ENCODE data around the gene ME2. TPM values are rescaled to one million over a fixed set of nuclear protein-coding genes. Genes with fewer than 3 reads are reported as not detected.

ME2 gene
- total and polyA plus RNA-seq, 7 donors = 40.2 to 75.1 (median 60.1) TPM

GRCh38 chr18:50956116-50956515, 77.2 kb downstream of the ME2 start:
- 95% methylated on average over 3 of the region's 3 CpGs for WGBS, 2 donors

GRCh38 chr18:50961974-50962373, 83.1 kb downstream of the ME2 start:
- intact Hi-C loops (cut with DNase I) = no loop called here
- no peak overlapping the region for H3K4me3 ChIP-seq
- no peak for DNase-seq
- peaks cover 0 to 10% (median 7%) of the 10 kb centered on the region in 4 donors for H3K9me3 ChIP-seq
- no peaks in the 10 kb centered on the region for H3K36me3 ChIP-seq
- 74 to 81% methylated on average over 1 of the region's 1 CpG for WGBS, 2 donors
- no peak for TF ChIP-seq CTCF (IDR thresholded peaks at IDR 0.05)
- TF ChIP-seq EP300 (IDR thresholded peaks at IDR 0.05) = no peak
- no peak for TF ChIP-seq POLR2A (IDR thresholded peaks at IDR 0.05)
- no peak for TF ChIP-seq POLR2AphosphoS5 (IDR thresholded peaks at IDR 0.05)
- H3K4me1 ChIP-seq = no peaks in the 10 kb centered on the region
- no peaks in the 10 kb centered on the region for H3K27me3 ChIP-seq
- no peak overlapping the region for H3K27ac ChIP-seq

More at GRCh38 chr18:50956116-50956515, 77.2 kb downstream of the ME2 start:
- no peak overlapping the region for H3K27ac ChIP-seq
- H3K36me3 ChIP-seq = no peaks in the 10 kb centered on the region
- DNase-seq = no peak
- intact Hi-C loops (cut with DNase I) = no loop called here
- peaks cover 0 to 2% (median under 1%) of the 10 kb centered on the region in 4 donors for H3K9me3 ChIP-seq
- H3K4me1 ChIP-seq = no peaks in the 10 kb centered on the region
- no peak overlapping the region for H3K4me3 ChIP-seq
- TF ChIP-seq POLR2AphosphoS5 (IDR thresholded peaks at IDR 0.05) = no peak
- no peak for TF ChIP-seq CTCF (IDR thresholded peaks at IDR 0.05)
- no peak for TF ChIP-seq POLR2A (IDR thresholded peaks at IDR 0.05)
- TF ChIP-seq EP300 (IDR thresholded peaks at IDR 0.05) = no peak
- no peaks in the 10 kb centered on the region for H3K27me3 ChIP-seq

- Histone ChIP-seq H3K4me1 (peaks cover 0 to 24% (median 17%) of the 10 kb centered on the region in 4 donors), H3K9me3 (no peaks in the 10 kb centered on the region), H3K4me3 (peak within 1 kb of the TSS; percentile 73 to 99 (median 84)), H3K36me3 (no peaks in the 10 kb centered on the region), H3K27ac (peak within 1 kb of the TSS; percentile 97 to 100 (median 99)), H3K27me3 (no peaks in the 10 kb centered on the region)
- peak; percentile 89 for DNase-seq
- 0 to 1% methylated on average over 84 of the region's 84 CpGs for WGBS, 2 donors
- TF ChIP-seq CTCF (IDR thresholded peaks at IDR 0.05) (no peak), POLR2A (IDR thresholded peaks at IDR 0.05) (peak in 1 of 2 donors; percentile 57), EP300 (IDR thresholded peaks at IDR 0.05) (no peak), POLR2AphosphoS5 (IDR thresholded peaks at IDR 0.05) (peak; percentile 75 to 96 (median 88))
- intact Hi-C loops (cut with DNase I) = loop anchor here (1.0 to 5.0 kb wide), 4 partner anchors 61 to 229 kb away; partner anchors contain the start of genes MEX3C and MRO
These were observed 89.1 kb downstream of the ME2 start, which contains the start of gene ELAC1 for GRCh38 chr18:50967714-50968661. ELAC1 (plus strand) TSS chr18:50968040; CDS start chr18:50974405, 6,365 bp downstream.

- H3K27ac ChIP-seq = peak overlapping the region; percentile 97 to 100 (median 99)
- no peak for TF ChIP-seq POLR2AphosphoS5 (IDR thresholded peaks at IDR 0.05)
- no peak for TF ChIP-seq CTCF (IDR thresholded peaks at IDR 0.05)
- no peak for TF ChIP-seq POLR2A (IDR thresholded peaks at IDR 0.05)
- no peak for TF ChIP-seq EP300 (IDR thresholded peaks at IDR 0.05)
- H3K4me3 ChIP-seq = no peak overlapping the region
- 80 to 88% methylated on average over 5 of the region's 5 CpGs for WGBS, 2 donors
- peaks cover 0 to 2% (median under 1%) of the 10 kb centered on the region in 4 donors for H3K36me3 ChIP-seq
- peaks cover 0 to 24% (median 17%) of the 10 kb centered on the region in 4 donors for H3K4me1 ChIP-seq
- DNase-seq = no peak
- no peaks in the 10 kb centered on the region for H3K27me3 ChIP-seq
- intact Hi-C loops (cut with DNase I) = loop anchor here (2.0 to 5.0 kb wide), 2 partner anchors 147 to 227 kb away; partner anchors contain the start of genes MEX3C and MRO
- H3K9me3 ChIP-seq = no peaks in the 10 kb centered on the region
These were observed 90.5 kb downstream of the ME2 start for GRCh38 chr18:50969448-50969847.
